Common myeloid progenitor, CD34-positive (primary cell): ENCODE data around the gene SMC2.

Experiments
- CTCF ChIA-PET: fragments of 350-600 bp; sonication (Branson Sonifier 250); formaldehyde crosslinking; loops from one replicate; lab custom pipeline; 2021; ENCODE audit warnings: antibody characterized with exemption; lab: Charles Lee
- POLR2A ChIA-PET: fragments of 350-600 bp; sonication (Branson Sonifier 250); formaldehyde crosslinking; loops from one replicate; lab custom pipeline; 2021; ENCODE audit warnings: antibody characterized with exemption; lab: Charles Lee
- DNase-seq, 3 donors: peaks; one replicate each; pipeline versions ENCODE4 v3.0.0 to v3.0.0-alpha.2; 2013
- H3K27ac ChIP-seq, 2 experiments: 1 replicate in 1 of 2; 2 replicates in 1 of 2; pipeline ENCODE4 v1.7.0; 2013; ENCODE audit warnings: inconsistent platforms in 2 of 2, low read length in 2 of 2, mild to moderate bottlenecking in 2 of 2, low read depth in 1 of 2, moderate library complexity in 1 of 2; ENCODE audit not compliant: severe bottlenecking in 2 of 2, insufficient read depth in 1 of 2, poor library complexity in 1 of 2
- H3K27me3 ChIP-seq, 5 experiments: replicated peaks in 2 of 5; 1 replicate in 3 of 5; 2 replicates in 2 of 5; pipeline versions ENCODE4 v1.6.1 to v1.7.0; 2013; ENCODE audit warnings: low read length in 4 of 5, mild to moderate bottlenecking in 2 of 5, moderate library complexity in 2 of 5, inconsistent platforms in 1 of 5; ENCODE audit not compliant: insufficient read depth in 5 of 5, control insufficient read depth in 4 of 5
- H3K36me3 ChIP-seq, 4 experiments: 1 replicate in 2 of 4; 2 replicates in 2 of 4; pipeline versions ENCODE4 v1.6.1 to v1.7.0; 2013; ENCODE audit warnings: low read length in 3 of 4, control low read depth in 1 of 4, mild to moderate bottlenecking in 1 of 4; ENCODE audit not compliant: control insufficient read depth in 4 of 4, insufficient read depth in 4 of 4
- H3K4me1 ChIP-seq, 4 experiments: 1 replicate in 3 of 4; 2 replicates in 1 of 4; pipeline versions ENCODE4 v1.6.1 to v1.7.1; 2013; ENCODE audit warnings: low read length in 3 of 4, mild to moderate bottlenecking in 3 of 4, control low read depth in 1 of 4, inconsistent platforms in 1 of 4, moderate library complexity in 1 of 4; ENCODE audit not compliant: control insufficient read depth in 4 of 4, insufficient read depth in 4 of 4; ENCODE audit errors: control extremely low read depth in 1 of 4
- H3K4me3 ChIP-seq, 7 experiments: 1 replicate in 4 of 7; 2 replicates in 3 of 7; pipeline versions ENCODE4 v1.5.1 to v1.7.0; 2013; ENCODE audit warnings: mild to moderate bottlenecking in 7 of 7, low read length in 6 of 7, moderate library complexity in 6 of 7, inconsistent platforms in 2 of 7, low read depth in 2 of 7, control low read depth in 1 of 7; ENCODE audit not compliant: insufficient read depth in 4 of 7, control insufficient read depth in 1 of 7; ENCODE audit errors: extremely low read depth in 1 of 7
- H3K9me3 ChIP-seq, 5 experiments: 1 replicate in 4 of 5; 2 replicates in 1 of 5; pipeline versions ENCODE4 v1.6.1 to v1.7.1; 2013; ENCODE audit warnings: low read length in 4 of 5, mild to moderate bottlenecking in 2 of 5, inconsistent platforms in 1 of 5, low read depth in 1 of 5, moderate library complexity in 1 of 5; ENCODE audit not compliant: control insufficient read depth in 4 of 5, insufficient read depth in 2 of 5; ENCODE audit errors: control extremely low read depth in 1 of 5
- WGBS: methylation state at CpG from one replicate; pipeline ENCODE4 v1.1.5; 2013; ENCODE audit not compliant: insufficient coverage; 5-methylcytosine and 5-hydroxymethylcytosine counted together

The SMC2 gene

GRCh38 chr9:104099630-104100029 is 5.5 kb downstream of the SMC2 start:
- ChIA-PET CTCF (no interaction called here), POLR2A (no interaction called here)
- no CpG with 5 or more reads among the region's 1 CpG for WGBS
- DNase-seq, result no peak
- Histone ChIP-seq H3K4me3 (no peak overlapping the region), H3K9me3 (no peaks in the 10 kb centered on the region), H3K4me1 (peaks cover 2 to 14% (median 12%) of the 10 kb centered on the region in 4 experiments), H3K27ac (no peak overlapping the region), H3K36me3 (peaks cover 3 to 38% (median 25%) of the 10 kb centered on the region in 4 experiments), H3K27me3 (no peaks in the 10 kb centered on the region)

GRCh38 chr9:104104360-104104759 is 10.3 kb downstream of the SMC2 start:
- ChIA-PET POLR2A (no interaction called here), CTCF (no interaction called here)
- H3K36me3 ChIP-seq, result peaks cover 19 to 81% (median 54%) of the 10 kb centered on the region in 4 experiments
- no peak for DNase-seq
- H3K27ac ChIP-seq, result no peak overlapping the region
- H3K4me1 ChIP-seq, result no peaks in the 10 kb centered on the region
- 57% methylated on average over 1 of the region's 1 CpG for WGBS
- H3K4me3 ChIP-seq, result no peak overlapping the region
- no peaks in the 10 kb centered on the region for H3K9me3 ChIP-seq
- no peaks in the 10 kb centered on the region for H3K27me3 ChIP-seq

GRCh38 chr9:104107799-104108198 is 13.7 kb downstream of the SMC2 start:
- no peaks in the 10 kb centered on the region for H3K27me3 ChIP-seq
- peaks cover 26 to 80% (median 55%) of the 10 kb centered on the region in 4 experiments for H3K36me3 ChIP-seq
- H3K4me3 ChIP-seq, result no peak overlapping the region
- H3K27ac ChIP-seq, result no peak overlapping the region
- no peaks in the 10 kb centered on the region for H3K9me3 ChIP-seq
- POLR2A ChIA-PET, result no interaction called here
- 98% methylated on average over 5 of the region's 5 CpGs for WGBS
- CTCF ChIA-PET, result no interaction called here
- no peaks in the 10 kb centered on the region for H3K4me1 ChIP-seq
- no peak for DNase-seq

GRCh38 chr9:104108315-104108714 is 14.2 kb downstream of the SMC2 start:
- DNase-seq, result no peak
- ChIA-PET CTCF (no interaction called here), POLR2A (no interaction called here)
- no peaks in the 10 kb centered on the region for H3K27me3 ChIP-seq
- H3K9me3 ChIP-seq, result no peaks in the 10 kb centered on the region
- no peak overlapping the region for H3K27ac ChIP-seq
- no peaks in the 10 kb centered on the region for H3K4me1 ChIP-seq
- no peak overlapping the region for H3K4me3 ChIP-seq
- peaks cover 23 to 80% (median 55%) of the 10 kb centered on the region in 4 experiments for H3K36me3 ChIP-seq
- WGBS, result 94% methylated on average over 3 of the region's 4 CpGs

- Histone ChIP-seq H3K36me3 (peaks cover 22 to 75% (median 44%) of the 10 kb centered on the region in 4 experiments), H3K9me3 (no peaks in the 10 kb centered on the region), H3K27me3 (no peaks in the 10 kb centered on the region), H3K4me3 (no peak overlapping the region), H3K4me1 (no peaks in the 10 kb centered on the region), H3K27ac (no peak overlapping the region)
- DNase-seq, result no peak
- ChIA-PET POLR2A (no interaction called here), CTCF (no interaction called here)
- 85% methylated on average over 2 of the region's 2 CpGs for WGBS
Observed at GRCh38 chr9:104110509-104110908, 16.4 kb downstream of the SMC2 start.

- 85% methylated on average over 4 of the region's 6 CpGs for WGBS
- POLR2A ChIA-PET, result no interaction called here
- Histone ChIP-seq H3K27ac (no peak overlapping the region), H3K9me3 (no peaks in the 10 kb centered on the region), H3K4me1 (no peaks in the 10 kb centered on the region), H3K4me3 (no peak overlapping the region), H3K27me3 (no peaks in the 10 kb centered on the region), H3K36me3 (peaks cover 13 to 66% (median 33%) of the 10 kb centered on the region in 4 experiments)
- CTCF ChIA-PET, result no interaction called here
- DNase-seq, result no peak
Observed at GRCh38 chr9:104118916-104119315, 24.8 kb downstream of the SMC2 start.

- H3K4me1 ChIP-seq, result no peaks in the 10 kb centered on the region
- POLR2A ChIA-PET, result no interaction called here
- no peaks in the 10 kb centered on the region for H3K27me3 ChIP-seq
- H3K9me3 ChIP-seq, result no peaks in the 10 kb centered on the region
- no peak for DNase-seq
- H3K27ac ChIP-seq, result no peak overlapping the region
- 93% methylated on average over 5 of the region's 5 CpGs for whole genome bisulfite sequencing
- peaks cover 16 to 62% (median 37%) of the 10 kb centered on the region in 4 experiments for H3K36me3 ChIP-seq
- CTCF ChIA-PET, result no interaction called here
- no peak overlapping the region for H3K4me3 ChIP-seq
Observed at GRCh38 chr9:104121022-104121421, 26.9 kb downstream of the SMC2 start.
